HepG2 (cell line): ENCODE data around the gene XPO5. TPM values are rescaled to one million over a fixed set of nuclear protein-coding genes. Genes with fewer than 3 reads are reported as not detected.

Experiments
- ATAC-seq: fragments of 200-7000 bp; cut with Tn5 transposase; 3 replicates; pipeline ENCODE4 v1.9.1; 2020; ENCODE audit warnings: mild to moderate bottlenecking, moderate library complexity
- BruUV-seq: library from RNA; stranded (reverse); fragments of 400-500 nt; replicated peaks from 2 replicates; lab custom pipeline; 2021; lab: Mats Ljungman, UMichigan
- CTCF ChIA-PET: fragments of 300-600 bp; formaldehyde crosslinking; extraction: SDS; loops from one replicate; lab custom pipeline; 2021; ENCODE audit warnings: low total read pairs, inconsistent platforms, low intra/inter-chr PET ratio; lab: Yijun Ruan, JAX
- POLR2A ChIA-PET: fragments of 350-600 bp; sonication (Branson Sonifier 250); formaldehyde crosslinking; loops from one replicate; lab custom pipeline; 2020; ENCODE audit warnings: antibody characterized with exemption, inconsistent platforms; lab: Yijun Ruan, JAX
- DNase-seq: peaks from one replicate; pipeline ENCODE4 v3.0.0-alpha.2; 2015; ENCODE audit warnings: low spot score
- FAIRE-seq: peaks from 3 replicates; lab custom pipeline; 2011; peaks lifted over from hg19 to GRCh38; lab: Jason Lieb, UNC
- H2AFZ ChIP-seq: one replicate; pipeline ENCODE4 v1.6.1; 2011; ENCODE audit warnings: low read length, inconsistent platforms
- H3K27ac ChIP-seq: fragments of 300-600 bp; 3 replicates; pipeline ENCODE4 v1.8.0; 2011; ENCODE audit warnings: mixed run types, mild to moderate bottlenecking, mixed read lengths, low read length, inconsistent platforms; ENCODE audit not compliant: insufficient read depth; ENCODE audit errors: extremely low read length
- H3K27me3 ChIP-seq, 2 experiments: fragments of 200-600 bp in 1 of 2; 2 replicates in 1 of 2; 3 replicates in 1 of 2; pipeline versions ENCODE4 v1.6.0 to v1.8.0; 2011; ENCODE audit warnings: low read length in 2 of 2, mild to moderate bottlenecking in 2 of 2, moderate library complexity in 2 of 2, inconsistent platforms in 1 of 2; ENCODE audit not compliant: insufficient read depth in 2 of 2, control insufficient read depth in 1 of 2
- H3K36me3 ChIP-seq, 2 experiments: fragments of 200-600 bp in 1 of 2; replicated peaks in 1 of 2; 2 replicates in 1 of 2; 3 replicates in 1 of 2; pipeline versions ENCODE4 v1.5.1 to v1.8.0; 2011; ENCODE audit warnings: low read length in 2 of 2, inconsistent platforms in 1 of 2; ENCODE audit not compliant: insufficient read depth in 2 of 2, control insufficient read depth in 1 of 2
- H3K4me1 ChIP-seq: 2 replicates; pipeline ENCODE4 v1.5.1; 2012; ENCODE audit warnings: low read length, inconsistent platforms; ENCODE audit not compliant: insufficient read depth
- H3K4me2 ChIP-seq: 2 replicates; pipeline ENCODE4 v1.6.0; 2011; ENCODE audit warnings: low read depth, low read length, inconsistent platforms
- H3K4me3 ChIP-seq, 3 experiments: fragments of 200-600 bp in 1 of 3; sonication (generic), shearing (Covaris generic) in 1 of 3; replicated peaks in 1 of 3; 2 replicates each; pipeline ENCODE4 v1.5.1; 2011 to 2016; ENCODE audit warnings: low read length in 3 of 3, inconsistent platforms in 2 of 3, low read depth in 2 of 3, mild to moderate bottlenecking in 2 of 3, control low read depth in 1 of 3, mixed read lengths in 1 of 3; ENCODE audit not compliant: insufficient read depth in 1 of 3
- H3K79me2 ChIP-seq: one replicate; pipeline ENCODE4 v1.6.1; 2011; ENCODE audit warnings: low read length, inconsistent platforms; ENCODE audit not compliant: insufficient read depth
- H3K9ac ChIP-seq: 2 replicates; pipeline ENCODE4 v1.6.0; 2011; ENCODE audit warnings: mild to moderate bottlenecking, low read depth, low read length, inconsistent platforms; ENCODE audit not compliant: insufficient read depth
- H3K9me3 ChIP-seq: 2 replicates; pipeline ENCODE4 v1.5.1; 2012; ENCODE audit warnings: mild to moderate bottlenecking, low read length
- H4K20me1 ChIP-seq: 2 replicates; pipeline ENCODE4 v1.6.0; 2011; ENCODE audit warnings: inconsistent platforms, mild to moderate bottlenecking, low read length, moderate library complexity; ENCODE audit not compliant: insufficient read depth
- FOXC1 ChIP-seq: sonication (generic); formaldehyde crosslinking; IDR thresholded peaks from 2 replicates; pipeline ENCODE4 v1.8.0; 2022; ENCODE audit warnings: mild to moderate bottlenecking, missing genetic modification reagents, borderline replicate concordance
- HHEX ChIP-seq: IDR thresholded peaks from 2 replicates; pipeline ENCODE4 v1.6.1; 2016; ENCODE audit warnings: control low read depth
- KMT2A ChIP-seq: sonication (generic); formaldehyde crosslinking; IDR thresholded peaks from 2 replicates; pipeline ENCODE4 v1.4.0; 2020; ENCODE audit warnings: missing genetic modification reagents
- MAF1 ChIP-seq: sonication (generic); formaldehyde crosslinking; IDR thresholded peaks from 2 replicates; pipeline ENCODE4 v1.5.0; 2020; ENCODE audit warnings: missing genetic modification reagents, borderline replicate concordance
- MED8 ChIP-seq: sonication (generic); formaldehyde crosslinking; IDR thresholded peaks from 2 replicates; pipeline ENCODE4 v1.8.1; 2023; ENCODE audit warnings: mild to moderate bottlenecking, missing genetic modification reagents; ENCODE audit not compliant: insufficient replicate concordance
- ZNF292 ChIP-seq: sonication (generic); formaldehyde crosslinking; IDR thresholded peaks from 2 replicates; pipeline ENCODE4 v1.8.1; 2022; ENCODE audit warnings: mild to moderate bottlenecking, low read depth, missing genetic modification reagents, borderline replicate concordance
- ZNF709 ChIP-seq: sonication (generic); formaldehyde crosslinking; IDR thresholded peaks from 2 replicates; pipeline ENCODE4 v1.5.0; 2020; ENCODE audit warnings: mild to moderate bottlenecking, missing genetic modification reagents
- ZNF749 ChIP-seq: sonication (generic); formaldehyde crosslinking; IDR thresholded peaks from 2 replicates; pipeline ENCODE4 v1.8.0; 2022; ENCODE audit warnings: mild to moderate bottlenecking, missing genetic modification reagents, moderate library complexity, borderline replicate concordance
- WGBS: methylation state at CpG from one replicate; pipeline ENCODE4 v1.1.6; 2017; ENCODE audit warnings: low lambda C conversion rate; 5-methylcytosine and 5-hydroxymethylcytosine counted together
- in situ Hi-C: cut with HindIII; loops from 2 replicates; pipeline ENCODE4 v1.10.0; 2017; ENCODE audit warnings: low pct_unique_long_range_greater_than_20kb; ENCODE audit not compliant: extremely low pct_ligation_motif_present
- intact Hi-C: fragments of 100-400 bp; cut with micrococcal nuclease; formaldehyde crosslinking; loops from one replicate; pipeline ENCODE4 v1.10.0; 2022; ENCODE audit not compliant: unreplicated experiment
- polyA plus RNA-seq, 8 experiments: library from polyadenylated mRNA; depleted of rRNA in 3 of 8; stranded (reverse) in 7 of 8; unstranded in 1 of 8; fragments of >200 nt; fragmentation: Illumina TruSeq in 4 of 8; extraction: Trizol in 4 of 8; gene quantifications; 2 replicates each; pipeline versions ENCODE4 v1.2.1 to v1.2.3, GENCODE V29; 2011 to 2016; ENCODE audit warnings: low read depth in 4 of 8, missing spikeins in 1 of 8, mixed read lengths in 1 of 8; ENCODE audit not compliant: insufficient read depth in 1 of 8
- total RNA-seq, 5 experiments: library from RNA; depleted of rRNA; stranded (reverse); fragments of >200 nt; fragmentation: Illumina TruSeq; extraction: Trizol; gene quantifications; 2 replicates each; pipeline ENCODE4 v1.2.3, GENCODE V29; 2016; ENCODE audit warnings: low read depth in 1 of 5
- TF ChIP-seq, protein P1 (sequence below): sonication (generic); formaldehyde crosslinking; conservative IDR thresholded peaks from 2 replicates; pipeline ENCODE4 v1.8.0; 2022; ENCODE audit warnings: missing genetic modification reagents
- TF ChIP-seq, protein P2 (sequence below): sonication (generic); formaldehyde crosslinking; IDR thresholded peaks from 2 replicates; pipeline ENCODE4 v1.5.1; 2020; ENCODE audit warnings: missing genetic modification reagents, mild to moderate bottlenecking, borderline replicate concordance

The XPO5 gene
- total and polyA plus RNA-seq, 2 of the 13 experiments (the other 11 are each of a cell fraction or from before 2014, with no cell fraction given), result 52.2 to 68.0 TPM

DNA sequence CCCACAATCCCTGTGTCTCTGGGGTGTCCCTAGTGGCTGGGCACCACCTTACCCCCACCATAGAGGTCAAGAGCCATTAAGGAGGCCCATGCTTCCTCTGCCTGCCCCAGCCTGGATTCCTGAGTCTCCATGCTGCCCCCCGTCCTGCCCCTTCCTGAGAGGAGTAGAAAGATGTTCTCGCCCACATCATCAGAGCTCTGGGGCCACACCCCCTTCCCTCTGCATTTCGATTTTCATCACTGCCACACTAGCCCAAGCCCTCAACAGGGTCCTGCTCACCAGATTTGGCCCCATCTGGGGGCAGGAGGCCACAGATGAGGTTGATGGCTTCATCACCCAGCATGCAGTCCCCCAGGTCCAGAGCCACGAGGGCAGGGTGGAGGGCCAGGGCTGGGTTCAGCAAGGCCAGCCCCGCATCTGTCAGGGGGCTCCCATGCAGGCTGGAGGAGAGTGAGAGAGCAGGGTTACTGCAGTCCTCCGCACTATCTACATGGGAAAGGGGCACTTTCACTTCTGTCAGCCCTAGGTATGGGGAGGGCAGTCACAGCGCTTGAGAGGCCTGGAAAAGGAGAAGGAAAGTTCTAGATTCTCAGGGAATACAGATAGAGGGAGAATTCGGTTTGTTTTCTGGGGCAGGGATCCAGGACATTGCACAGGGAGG lies 67.2 kb downstream of the XPO5 start:
- Histone ChIP-seq H3K4me3 (peak overlapping the region in 2 of 3 experiments; percentile 69 to 74; a peak in 4 of 6 replicates), H3K4me2 (peak overlapping the region; percentile 82), H3K27me3 (peaks cover 3 to 7% of the 10 kb centered on the region in 2 experiments; a peak in 4 of 5 replicates), H2AFZ (no peak overlapping the region), H3K9me3 (no peaks in the 10 kb centered on the region), H4K20me1 (no peaks in the 10 kb centered on the region; the same call in 1 of the 2 replicates), H3K27ac (no peak overlapping the region), H3K9ac (peak overlapping the region; percentile 22; the same call in 1 of the 2 replicates), H3K4me1 (peaks cover 47% of the 10 kb centered on the region), H3K79me2 (no peaks in the 10 kb centered on the region), H3K36me3 (peaks cover 19 to 32% of the 10 kb centered on the region in 2 experiments)
- peak; percentile 28 for ATAC-seq
- ChIA-PET POLR2A (interaction anchor here (1.8 to 1.9 kb wide), 2 partner anchors 9 to 67 kb away, joined by 5 to 6 read pairs; partner anchors contain the start of genes POLH and XPO5), CTCF (interaction anchor here (3.0 kb wide), 1 partner anchor 54 kb away, joined by 39 read pairs; the partner anchor contains the start of gene DLK2)
- DNase-seq, result no peak
- BruUV-seq, result no TSS peak
- in situ Hi-C loops, result no loop called here
- peak; percentile 40 for FAIRE-seq
- intact Hi-C loops, result loop anchor here (5.0 kb wide), 2 partner anchors 121 to 246 kb away; no protein-coding TSS in a partner anchor
- 46% methylated on average over 8 of the region's 8 CpGs for WGBS
- TF ChIP-seq KMT2A (0 out of 2 replicates have a peak, but pooled peaks have one; percentile 7), MAF1 (no peak), MED8 (CRISPR knock-in tag) (no peak), HHEX (CRISPR knock-in tag) (no peak), ZNF292 (CRISPR knock-in tag) (no peak), ZNF709 (CRISPR knock-in tag) (0 out of 2 replicates have a peak, but pooled peaks have one; percentile 3), FOXC1 (CRISPR knock-in tag) (0 out of 2 replicates have a peak, but pooled peaks have one; percentile 2), ZNF749 (no peak)
- TF ChIP-seq, protein P1, sequence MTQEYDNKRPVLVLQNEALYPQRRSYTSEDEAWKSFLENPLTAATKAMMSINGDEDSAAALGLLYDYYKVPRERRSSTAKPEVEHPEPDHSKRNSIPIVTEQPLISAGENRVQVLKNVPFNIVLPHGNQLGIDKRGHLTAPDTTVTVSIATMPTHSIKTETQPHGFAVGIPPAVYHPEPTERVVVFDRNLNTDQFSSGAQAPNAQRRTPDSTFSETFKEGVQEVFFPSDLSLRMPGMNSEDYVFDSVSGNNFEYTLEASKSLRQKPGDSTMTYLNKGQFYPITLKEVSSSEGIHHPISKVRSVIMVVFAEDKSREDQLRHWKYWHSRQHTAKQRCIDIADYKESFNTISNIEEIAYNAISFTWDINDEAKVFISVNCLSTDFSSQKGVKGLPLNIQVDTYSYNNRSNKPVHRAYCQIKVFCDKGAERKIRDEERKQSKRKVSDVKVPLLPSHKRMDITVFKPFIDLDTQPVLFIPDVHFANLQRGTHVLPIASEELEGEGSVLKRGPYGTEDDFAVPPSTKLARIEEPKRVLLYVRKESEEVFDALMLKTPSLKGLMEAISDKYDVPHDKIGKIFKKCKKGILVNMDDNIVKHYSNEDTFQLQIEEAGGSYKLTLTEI (CRISPR knock-in tag), result no peak
- TF ChIP-seq, protein P2, sequence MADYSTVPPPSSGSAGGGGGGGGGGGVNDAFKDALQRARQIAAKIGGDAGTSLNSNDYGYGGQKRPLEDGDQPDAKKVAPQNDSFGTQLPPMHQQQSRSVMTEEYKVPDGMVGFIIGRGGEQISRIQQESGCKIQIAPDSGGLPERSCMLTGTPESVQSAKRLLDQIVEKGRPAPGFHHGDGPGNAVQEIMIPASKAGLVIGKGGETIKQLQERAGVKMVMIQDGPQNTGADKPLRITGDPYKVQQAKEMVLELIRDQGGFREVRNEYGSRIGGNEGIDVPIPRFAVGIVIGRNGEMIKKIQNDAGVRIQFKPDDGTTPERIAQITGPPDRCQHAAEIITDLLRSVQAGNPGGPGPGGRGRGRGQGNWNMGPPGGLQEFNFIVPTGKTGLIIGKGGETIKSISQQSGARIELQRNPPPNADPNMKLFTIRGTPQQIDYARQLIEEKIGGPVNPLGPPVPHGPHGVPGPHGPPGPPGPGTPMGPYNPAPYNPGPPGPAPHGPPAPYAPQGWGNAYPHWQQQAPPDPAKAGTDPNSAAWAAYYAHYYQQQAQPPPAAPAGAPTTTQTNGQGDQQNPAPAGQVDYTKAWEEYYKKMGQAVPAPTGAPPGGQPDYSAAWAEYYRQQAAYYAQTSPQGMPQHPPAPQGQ (CRISPR knock-in tag), result no peak
